HT1080 (cell line): ENCODE data around the gene SSBP3. TPM values are rescaled to one million over a fixed set of nuclear protein-coding genes. Genes with fewer than 3 reads are reported as not detected.
A peak's percentile ranks its signal among the peaks of the same experiment; 100 is the strongest.
"Not testable (repeated sequence)": the region's sequence is repeated elsewhere in the genome, so short reads cannot be mapped to it uniquely, and the experiment has no call there.

ENCODE experiments used
- DNase-seq: peaks from one replicate; pipeline ENCODE4 v3.0.0-alpha.2; 2015; ENCODE audit warnings: low read depth
- total RNA-seq: library from RNA; depleted of rRNA; stranded (reverse); fragments of >200 nt; shearing (Covaris generic); gene quantifications from 2 replicates; pipeline ENCODE4 v1.2.3, GENCODE V29; 2014

SSBP3 gene
- total RNA-seq, 1 experiment from 2014 or later, result 44.1 TPM

GRCh38 chr1:54394104-54394503, 12.1 kb downstream of the SSBP3 start:
- DNase-seq, result no peak

GRCh38 chr1:54392401-54392800, 13.8 kb downstream of the SSBP3 start:
- no peak for DNase-seq

- no peak for DNase-seq
Measured at GRCh38 chr1:54391450-54392209, 14.6 kb downstream of the SSBP3 start.

- no peak for DNase-seq
Measured at GRCh38 chr1:54390655-54391054, 15.5 kb downstream of the SSBP3 start.

DNA sequence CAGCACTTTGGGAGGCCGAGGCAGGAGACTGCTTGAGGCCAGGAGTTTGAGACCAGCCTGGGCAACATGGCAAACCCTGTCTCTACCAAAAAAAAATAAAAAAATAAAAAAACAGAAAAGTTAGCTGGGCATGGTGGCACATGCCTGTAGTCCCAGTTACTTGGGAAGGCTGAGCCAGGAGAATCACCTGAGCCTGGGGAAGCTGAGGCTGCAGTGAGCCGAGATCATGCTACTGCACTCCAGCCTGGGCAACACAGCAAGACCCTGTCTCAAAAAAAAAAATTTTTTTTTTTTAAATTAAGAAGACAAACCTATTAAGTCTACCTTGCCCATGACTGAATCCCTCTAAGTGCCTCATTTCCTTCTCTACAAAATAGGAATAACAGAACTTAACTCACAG, 16.6 kb downstream of the SSBP3 start:
- not testable (repeated sequence) for DNase-seq

DNA sequence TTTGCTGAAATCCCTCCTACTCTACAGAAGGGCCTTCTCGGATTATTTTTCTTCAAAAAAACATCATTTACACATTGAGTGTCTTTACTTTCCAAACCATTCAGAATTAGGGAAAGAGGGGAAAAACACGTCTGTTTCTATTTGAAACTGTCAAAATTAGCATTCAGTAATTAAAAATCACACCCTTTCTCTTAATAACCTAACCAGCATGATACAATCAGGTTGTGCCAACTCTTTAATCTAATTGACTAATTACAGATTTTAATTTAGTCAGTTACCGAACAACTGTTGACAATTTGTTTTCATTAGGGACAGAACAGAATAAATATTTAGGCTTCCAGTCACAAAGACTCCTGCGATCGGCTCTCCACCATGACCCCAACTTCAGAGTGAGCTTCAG, 18.8 kb downstream of the SSBP3 start:
- no peak for DNase-seq

- DNase-seq, result no peak
Measured at GRCh38 chr1:54385727-54386022, 20.5 kb downstream of the SSBP3 start.

DNA sequence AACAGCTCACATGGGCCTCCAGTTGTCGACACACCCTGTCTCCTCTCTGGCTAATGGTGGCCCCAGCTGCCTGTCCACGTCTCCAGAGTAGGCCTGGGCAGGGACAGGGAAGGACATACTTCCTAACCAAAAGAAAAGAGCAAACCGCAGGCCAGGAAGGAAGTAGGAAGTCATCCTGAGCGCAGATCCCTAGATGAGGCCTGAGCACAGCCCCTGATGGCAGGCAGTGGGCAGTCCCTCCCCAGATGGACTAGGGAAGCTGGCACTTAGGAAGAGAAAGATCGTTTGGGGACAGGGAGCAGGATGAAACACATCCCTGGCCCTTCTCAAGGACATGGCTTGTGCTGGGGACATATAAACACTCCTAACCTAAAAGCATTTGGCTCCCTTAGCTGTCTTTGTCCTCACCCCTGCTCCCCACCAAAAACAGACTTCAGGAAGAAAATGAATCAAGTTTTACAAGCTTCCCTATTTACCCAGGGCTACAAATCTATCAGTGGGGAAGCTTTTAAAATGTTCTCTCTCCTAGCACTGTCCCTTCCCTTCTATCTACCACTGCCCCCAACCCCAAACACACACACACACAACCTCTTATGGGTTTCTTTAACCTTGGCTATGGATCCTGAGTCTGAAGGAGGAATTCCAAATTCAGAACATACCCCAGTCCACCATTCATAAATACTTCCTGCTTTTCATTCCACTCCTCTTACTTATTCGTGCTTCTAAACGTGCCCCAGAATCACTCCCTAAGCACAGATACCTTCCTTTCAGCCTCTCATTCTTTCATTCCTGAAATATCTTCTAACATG, 21.1 kb downstream of the SSBP3 start:
- no peak for DNase-seq

DNA sequence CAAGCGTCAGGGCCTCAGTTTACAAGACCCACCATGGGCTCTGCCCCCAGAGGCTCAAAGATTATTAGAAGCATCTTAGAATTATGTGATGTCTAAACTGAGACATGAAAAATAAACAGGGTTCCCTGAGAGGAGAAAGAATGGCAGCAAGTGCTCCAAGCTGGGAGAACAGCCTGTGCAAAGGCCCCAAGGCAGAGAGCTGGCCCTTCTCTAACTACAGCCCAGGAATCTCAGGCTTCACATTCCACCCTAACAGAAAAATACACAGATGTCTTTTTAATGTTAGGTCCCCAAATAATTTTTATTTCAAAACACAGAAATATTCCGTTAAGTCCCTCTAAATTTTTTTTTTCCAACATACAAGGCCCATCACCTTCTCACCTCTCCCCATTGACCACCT, 21.7 kb downstream of the SSBP3 start:
- no peak for DNase-seq

DNA sequence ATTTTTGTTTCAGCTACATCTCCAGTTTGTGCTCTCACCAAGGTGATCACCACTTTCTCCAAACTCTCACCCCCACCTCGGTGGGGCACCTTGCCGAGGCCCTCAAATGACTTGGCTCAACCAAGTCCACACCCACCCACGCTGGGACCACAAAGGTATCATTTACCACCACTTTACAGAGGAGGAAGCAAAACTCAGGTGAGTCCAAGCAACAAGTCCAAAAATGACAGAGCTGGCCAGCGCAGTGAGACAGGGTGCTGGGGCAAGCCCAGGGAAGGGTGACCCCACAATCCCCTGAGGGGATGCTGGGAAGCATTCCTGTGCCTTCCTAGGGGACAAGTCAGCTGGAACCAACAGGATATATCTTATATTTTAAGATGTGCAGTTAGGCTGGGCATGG, 24.7 kb downstream of the SSBP3 start:
- no peak for DNase-seq

- no peak for DNase-seq
Measured at GRCh38 chr1:54380290-54380882, 25.8 kb downstream of the SSBP3 start.

DNA sequence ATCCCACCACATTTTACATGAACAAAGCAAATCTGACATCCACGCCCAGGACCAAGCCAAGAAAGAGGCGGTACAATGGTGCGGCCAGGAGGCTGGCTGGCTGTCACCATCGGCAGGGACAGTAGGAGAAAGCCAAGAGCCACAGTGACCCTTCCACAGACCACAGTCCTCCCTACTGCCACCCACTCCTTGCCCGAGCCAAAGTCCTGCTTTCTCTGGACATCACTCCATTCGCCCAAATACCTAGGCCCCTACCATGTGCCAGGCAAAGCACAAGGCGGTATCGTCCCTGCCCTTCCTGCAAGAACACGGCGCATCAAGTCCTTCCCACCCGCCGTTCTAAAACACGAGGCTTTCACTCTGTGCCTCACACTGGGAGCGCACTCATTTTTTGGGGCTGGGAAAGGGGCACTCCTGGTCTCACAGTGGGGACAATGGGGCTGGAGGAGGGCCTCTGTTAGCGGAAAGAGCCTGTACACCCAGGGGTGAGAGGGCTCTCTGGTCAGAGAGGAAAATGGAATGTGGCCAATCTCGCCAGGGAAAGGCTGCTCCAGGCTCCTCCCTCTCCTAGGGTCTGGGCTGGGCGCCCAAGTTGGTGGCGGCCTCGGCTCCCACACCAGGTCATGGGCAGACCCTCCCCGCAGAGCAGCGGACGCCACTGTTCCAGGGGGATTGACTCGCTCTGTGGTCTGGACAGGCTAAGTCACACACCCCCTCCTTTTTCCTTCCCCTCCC, 26.5 kb downstream of the SSBP3 start:
- DNase-seq, result no peak

DNA sequence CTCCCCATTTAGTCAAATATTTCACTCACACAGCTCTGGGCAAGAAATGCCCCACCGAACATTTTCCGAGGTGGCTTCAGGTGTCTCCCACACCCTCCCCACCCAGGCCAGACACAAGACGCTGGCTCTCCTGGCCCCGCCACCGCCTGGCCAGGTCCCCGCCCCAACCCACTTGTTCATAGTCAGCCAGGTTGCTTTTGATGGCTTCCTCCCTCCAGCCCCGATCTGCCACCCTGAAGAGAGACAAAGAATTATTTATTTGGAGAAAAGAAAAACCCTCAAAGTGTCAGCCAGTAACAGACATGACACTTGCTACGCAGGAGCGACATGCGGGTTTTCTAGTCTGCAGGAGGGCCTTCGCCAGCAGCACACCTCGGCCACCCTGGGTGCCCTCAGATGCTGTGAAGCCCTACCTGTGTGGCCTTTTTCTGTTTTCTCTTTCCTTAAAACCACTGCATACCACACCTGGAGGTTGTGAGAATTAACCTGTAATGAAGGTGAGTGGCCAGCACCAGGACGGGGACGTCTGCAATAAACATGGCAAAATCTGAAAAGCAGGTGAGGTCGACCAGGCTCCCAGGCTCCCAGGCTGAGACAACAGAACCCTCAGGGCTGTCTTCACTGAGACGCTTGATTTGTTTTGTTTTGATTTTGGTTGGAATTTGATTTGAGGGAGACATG, 27.2 kb downstream of the SSBP3 start:
- DNase-seq, result no peak

- DNase-seq, result no peak
Measured at GRCh38 chr1:54378157-54378873, 27.9 kb downstream of the SSBP3 start.

DNA sequence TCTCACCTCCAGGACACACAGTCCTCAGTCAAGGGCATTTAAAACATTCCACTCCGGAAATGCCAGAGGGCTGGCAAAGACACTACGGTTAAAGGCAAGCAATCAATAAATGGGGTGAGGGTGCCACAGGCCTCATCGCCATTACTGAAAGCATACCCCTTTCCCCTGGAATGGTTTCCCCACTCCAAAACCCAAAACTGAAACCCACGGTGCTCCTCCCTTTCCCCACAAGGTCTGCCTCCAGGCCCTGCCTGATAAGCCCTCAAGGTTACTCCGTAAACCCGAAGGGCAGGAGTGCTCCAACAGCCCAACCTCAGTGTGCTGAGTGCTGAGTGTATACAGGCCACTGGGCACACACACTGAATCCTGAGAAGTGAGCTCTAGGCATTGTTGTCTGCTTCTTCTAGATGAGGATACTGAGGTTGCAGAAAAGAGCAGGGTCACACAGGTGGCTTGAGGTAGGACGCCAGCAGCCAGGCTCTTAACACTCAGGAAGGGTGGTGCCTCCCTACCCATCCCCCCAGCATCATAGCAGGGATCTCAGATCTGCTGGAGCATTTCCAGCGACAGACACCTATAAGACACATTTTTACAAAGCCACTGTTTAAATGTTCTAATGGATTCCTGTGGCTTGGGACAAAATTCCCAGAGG, 29.0 kb downstream of the SSBP3 start:
- DNase-seq, result peak; percentile 24

DNA sequence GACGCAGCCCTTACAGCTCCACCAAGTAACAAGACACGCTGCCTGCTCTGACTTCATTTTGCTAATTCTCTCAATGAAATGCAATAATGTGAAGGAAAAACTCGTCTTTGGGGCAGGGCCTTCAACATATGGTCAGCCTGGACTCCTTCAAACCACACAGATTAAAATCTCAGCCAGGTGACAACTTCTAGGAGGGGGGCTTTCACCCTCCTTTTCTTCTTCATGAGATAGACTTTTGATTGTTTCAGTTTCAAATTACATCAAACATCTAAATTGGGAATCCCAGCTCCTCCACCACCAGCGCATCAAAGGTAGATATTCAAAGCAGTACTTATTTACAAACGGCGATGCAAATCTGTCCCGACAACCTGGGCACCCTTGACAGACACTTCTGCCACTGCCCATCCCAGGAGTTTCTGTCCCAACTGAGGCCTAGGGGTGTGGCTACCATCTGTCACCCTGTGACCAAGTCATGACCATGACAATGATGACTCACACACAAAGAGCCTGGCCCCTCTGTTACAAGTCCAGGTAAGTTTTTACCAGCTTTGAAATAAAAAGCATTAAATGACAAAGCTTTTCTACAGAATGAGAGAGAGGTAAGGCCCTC, 29.7 kb downstream of the SSBP3 start:
- no peak for DNase-seq

DNA sequence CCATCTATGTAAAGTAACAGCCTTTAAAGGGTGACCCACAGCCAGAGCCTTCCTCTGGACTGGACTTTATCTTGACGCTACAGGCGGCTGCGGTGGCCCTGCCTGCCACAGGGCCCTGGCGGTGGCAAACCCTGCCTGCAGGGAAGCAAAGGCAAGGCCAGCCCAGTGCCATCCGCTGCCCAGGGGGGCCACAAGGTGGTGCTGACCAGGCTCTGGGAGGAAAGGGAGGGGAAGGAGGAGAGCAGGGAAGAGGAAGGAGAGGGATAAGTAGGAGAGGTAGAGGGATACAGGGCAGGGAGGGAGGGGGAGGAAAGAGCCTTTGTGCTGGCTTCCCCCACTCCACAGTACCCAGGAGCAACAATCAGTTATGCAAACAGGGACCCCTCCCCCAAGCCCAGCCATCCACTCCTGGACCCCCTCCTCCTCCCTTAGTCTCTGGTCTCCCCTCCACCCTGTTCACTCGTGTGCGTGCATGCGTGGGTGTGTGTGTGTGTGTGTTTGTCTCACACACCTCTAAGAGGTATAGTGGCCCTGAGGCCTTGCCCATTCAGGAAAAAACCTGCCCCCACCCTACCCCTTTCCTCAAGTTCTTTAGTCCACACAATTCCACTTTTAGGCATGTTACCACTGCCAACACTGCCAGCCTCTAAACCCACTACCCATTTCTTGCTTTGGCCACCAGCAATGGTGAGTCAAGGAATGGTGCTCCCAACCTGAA, 30.3 kb downstream of the SSBP3 start:
- DNase-seq, result peak; percentile 6

DNA sequence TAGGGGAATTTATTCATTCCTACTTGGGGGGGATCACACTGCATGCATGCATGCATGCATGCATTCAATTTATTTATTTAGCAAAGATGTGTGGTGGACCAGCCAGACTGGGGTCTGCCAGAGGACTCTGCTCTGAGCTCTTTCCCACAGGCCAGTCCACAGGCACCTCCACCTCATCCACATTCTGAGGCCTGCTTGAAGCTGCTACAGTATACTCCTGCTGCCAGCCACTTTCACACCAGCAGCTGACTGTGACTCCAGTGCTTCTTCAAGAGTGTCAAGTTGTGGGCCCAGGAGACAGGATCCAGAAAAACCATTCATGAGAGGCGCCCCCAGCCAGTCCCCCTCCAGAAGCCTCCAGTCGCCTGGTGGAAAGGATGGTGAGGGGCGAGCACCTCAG, 30.9 kb downstream of the SSBP3 start:
- DNase-seq, result no peak

DNA sequence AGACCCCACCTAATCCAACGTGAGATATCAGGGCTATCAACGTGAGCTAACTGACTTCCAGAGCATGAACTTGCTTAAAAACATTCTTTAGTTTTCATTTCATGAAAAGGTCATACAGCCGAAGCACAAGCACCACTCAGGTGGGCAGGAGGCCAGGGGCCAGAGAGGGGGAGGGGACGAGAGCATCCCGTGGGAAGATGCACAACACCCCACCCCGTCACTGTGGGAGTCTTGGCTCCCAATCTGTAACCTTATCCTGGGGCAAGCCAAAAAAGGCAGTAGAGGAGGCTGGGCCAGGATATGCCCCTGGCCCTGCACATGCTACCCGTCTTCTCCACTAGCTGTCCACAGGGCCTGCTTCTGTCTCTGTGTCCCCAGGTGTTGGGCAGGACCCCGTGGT, 31.4 kb downstream of the SSBP3 start:
- no peak for DNase-seq
